Activated CD8-positive, alpha-beta memory T cell treated with anti-CD3 and anti-CD28 coated beads, Interleukin-2, amount 50 U/mL, for 4 hours (primary cell): Measurements from ENCODE around the gene NDST3.

ENCODE experiments used
- DNase-seq: peaks from one replicate; pipeline ENCODE4 v3.0.0-alpha.2; 2020

NDST3 gene

GRCh38 chr4:118082182-118082581 is 47.9 kb downstream of the NDST3 start:
- no peak for DNase-seq

GRCh38 chr4:118085700-118086099 is 51.4 kb downstream of the NDST3 start:
- no peak for DNase-seq

GRCh38 chr4:118086344-118086743 is 52.1 kb downstream of the NDST3 start:
- no peak for DNase-seq

GRCh38 chr4:118087366-118087765 is 53.1 kb downstream of the NDST3 start:
- DNase-seq: no peak

GRCh38 chr4:118099106-118099505 is 64.8 kb downstream of the NDST3 start:
- DNase-seq: no peak

GRCh38 chr4:118102195-118102594 is 67.9 kb downstream of the NDST3 start:
- DNase-seq: no peak

GRCh38 chr4:118112117-118113046 is 78.1 kb downstream of the NDST3 start:
- no peak for DNase-seq

GRCh38 chr4:118113220-118113619 is 78.9 kb downstream of the NDST3 start:
- DNase-seq: no peak

- DNase-seq: no peak
Measured at GRCh38 chr4:118114720-118115119, 80.4 kb downstream of the NDST3 start.

GRCh38 chr4:118120120-118120760 is 86.0 kb downstream of the NDST3 start:
- no peak for DNase-seq

- DNase-seq: no peak
Measured at GRCh38 chr4:118124997-118125396, 90.7 kb downstream of the NDST3 start.

- no peak for DNase-seq
Measured at GRCh38 chr4:118139241-118139640, 105.0 kb downstream of the NDST3 start.

- no peak for DNase-seq
Measured at GRCh38 chr4:118141240-118141639, 107.0 kb downstream of the NDST3 start.

- no peak for DNase-seq
Measured at GRCh38 chr4:118154649-118155048, 120.4 kb downstream of the NDST3 start.

GRCh38 chr4:118155516-118155915 is 121.2 kb downstream of the NDST3 start:
- no peak for DNase-seq

- DNase-seq: no peak
Measured at GRCh38 chr4:118158763-118159375, 124.6 kb downstream of the NDST3 start.

GRCh38 chr4:118167306-118167705 is 133.0 kb downstream of the NDST3 start:
- DNase-seq: no peak

GRCh38 chr4:118171381-118171780 is 137.1 kb downstream of the NDST3 start:
- DNase-seq: no peak

- no peak for DNase-seq
Measured at GRCh38 chr4:118173126-118173525, 138.8 kb downstream of the NDST3 start.

- DNase-seq: no peak
Measured at GRCh38 chr4:118173956-118174725, 139.9 kb downstream of the NDST3 start.

- no peak for DNase-seq
Measured at GRCh38 chr4:118175506-118175905, 141.2 kb downstream of the NDST3 start.

- no peak for DNase-seq
Measured at GRCh38 chr4:118177126-118177525, 142.8 kb downstream of the NDST3 start.

- DNase-seq: no peak
Measured at GRCh38 chr4:118180776-118181175, 146.5 kb downstream of the NDST3 start.
